CD14-positive monocyte (primary cell): ENCODE data around the gene TAF1A. TPM values are rescaled to one million over a fixed set of nuclear protein-coding genes. Genes with fewer than 3 reads are reported as not detected.

Experiments used
- DNase-seq, 3 donors: peaks; one replicate each; pipeline ENCODE4 v3.0.0-alpha.2; 2011 to 2022
- H2AFZ ChIP-seq: 2 replicates; pipeline ENCODE4 v1.6.0; 2012; ENCODE audit warnings: mild to moderate bottlenecking, low read depth, low read length, inconsistent platforms; ENCODE audit not compliant: insufficient read depth, poor library complexity, severe bottlenecking
- H3K27ac ChIP-seq, 2 donors: 1 replicate in 1 of 2; 2 replicates in 1 of 2; pipeline ENCODE4 v1.5.1; 2012 to 2013; ENCODE audit warnings: low read length in 2 of 2, control low read depth in 1 of 2, inconsistent platforms in 1 of 2, low read depth in 1 of 2, mild to moderate bottlenecking in 1 of 2
- H3K27me3 ChIP-seq, 2 donors: one replicate each; pipeline versions ENCODE4 v1.6.0 to v1.6.1; 2011 to 2013; ENCODE audit warnings: low read length in 2 of 2; ENCODE audit not compliant: control insufficient read depth in 2 of 2, insufficient read depth in 2 of 2
- H3K36me3 ChIP-seq, 2 donors: replicated peaks in 1 of 2; 1 replicate in 1 of 2; 2 replicates in 1 of 2; pipeline versions ENCODE4 v1.5.1 to v1.6.1; 2012 to 2013; ENCODE audit warnings: low read length in 2 of 2, control low read depth in 1 of 2, inconsistent platforms in 1 of 2, mild to moderate bottlenecking in 1 of 2; ENCODE audit not compliant: insufficient read depth in 2 of 2, control insufficient read depth in 1 of 2
- H3K4me1 ChIP-seq, 2 donors: 1 replicate in 1 of 2; 2 replicates in 1 of 2; pipeline versions ENCODE4 v1.5.1 to v1.6.1; 2012 to 2013; ENCODE audit warnings: low read length in 2 of 2, control low read depth in 1 of 2, inconsistent platforms in 1 of 2, mild to moderate bottlenecking in 1 of 2, moderate library complexity in 1 of 2; ENCODE audit not compliant: insufficient read depth in 2 of 2, control insufficient read depth in 1 of 2
- H3K4me2 ChIP-seq: replicated peaks from 2 replicates; pipeline ENCODE3; 2012; ENCODE audit warnings: low read length, moderate library complexity, mild to moderate bottlenecking; ENCODE audit not compliant: poor library complexity, severe bottlenecking; ENCODE audit errors: extremely low read depth
- H3K4me3 ChIP-seq, 3 experiments: fragments of 200-600 bp in 1 of 3; sonication (generic) in 1 of 3; replicated peaks in 1 of 3; 1 replicate in 2 of 3; 2 replicates in 1 of 3; pipeline ENCODE4 v1.5.1; 2011 to 2013; ENCODE audit warnings: low read length in 3 of 3, mild to moderate bottlenecking in 3 of 3, control low read depth in 2 of 3, low read depth in 2 of 3, inconsistent platforms in 1 of 3, moderate library complexity in 1 of 3
- H3K79me2 ChIP-seq: 2 replicates; pipeline ENCODE4 v1.6.0; 2012; ENCODE audit warnings: mild to moderate bottlenecking, control low read depth, inconsistent platforms, low read length, moderate library complexity; ENCODE audit not compliant: insufficient read depth
- H3K9ac ChIP-seq: 2 replicates; pipeline ENCODE4 v1.6.0; 2017; ENCODE audit warnings: low read length, mild to moderate bottlenecking; ENCODE audit not compliant: insufficient read depth, poor library complexity, severe bottlenecking
- H3K9me3 ChIP-seq, 2 donors: replicated peaks in 1 of 2; 1 replicate in 1 of 2; 2 replicates in 1 of 2; pipeline versions ENCODE4 v1.5.1 to v1.6.1; 2012 to 2013; ENCODE audit warnings: low read length in 2 of 2, control low read depth in 1 of 2; ENCODE audit not compliant: control insufficient read depth in 1 of 2, insufficient read depth in 1 of 2
- H4K20me1 ChIP-seq: 2 replicates; pipeline ENCODE4 v1.6.0; 2012; ENCODE audit warnings: mild to moderate bottlenecking, low read length, control low read depth, moderate library complexity; ENCODE audit not compliant: insufficient read depth
- H3K27ac Mint-ChIP-seq, 7 donors: one replicate each; pipeline ENCODE4 v1.8.0; 2020; ENCODE audit warnings: mild to moderate bottlenecking in 7 of 7, mixed read lengths in 7 of 7, moderate library complexity in 6 of 7, inconsistent platforms in 2 of 7
- H3K27me3 Mint-ChIP-seq, 3 donors: one replicate each; pipeline ENCODE4 v1.8.0; 2021 to 2022; ENCODE audit warnings: low read depth in 3 of 3, mild to moderate bottlenecking in 3 of 3, mixed read lengths in 3 of 3, moderate library complexity in 3 of 3, inconsistent platforms in 1 of 3
- H3K36me3 Mint-ChIP-seq, 2 donors: one replicate each; pipeline ENCODE4 v1.8.0; 2020; ENCODE audit warnings: mixed read lengths in 2 of 2, inconsistent platforms in 1 of 2, mild to moderate bottlenecking in 1 of 2
- H3K4me1 Mint-ChIP-seq: one replicate; pipeline ENCODE4 v1.8.0; 2020; ENCODE audit warnings: mild to moderate bottlenecking, mixed read lengths
- H3K4me3 Mint-ChIP-seq, 2 donors: one replicate each; pipeline ENCODE4 v1.8.0; 2020; ENCODE audit warnings: mild to moderate bottlenecking in 2 of 2, mixed read lengths in 2 of 2, moderate library complexity in 1 of 2
- H3K9me3 Mint-ChIP-seq, 7 donors: one replicate each; pipeline ENCODE4 v1.8.0; 2020 to 2022; ENCODE audit warnings: mixed read lengths in 7 of 7, mild to moderate bottlenecking in 6 of 7, moderate library complexity in 6 of 7, inconsistent platforms in 2 of 7
- CTCF ChIP-seq: fragments of 200-600 bp; IDR thresholded peaks from one replicate; pipeline ENCODE4 v1.8.0; 2022; ENCODE audit warnings: antibody characterized with exemption, mild to moderate bottlenecking
- WGBS: methylation state at CpG from one replicate; pipeline ENCODE4 v1.1.5; 2013; ENCODE audit warnings: missing lambda C conversion rate; ENCODE audit not compliant: insufficient coverage; 5-methylcytosine and 5-hydroxymethylcytosine counted together
- intact Hi-C, 2 donors: fragments of 100-400 bp; cut with micrococcal nuclease; formaldehyde crosslinking; loops; one replicate each; pipeline versions ENCODE4 v1.15.0 to v1.15.1; 2023
- polyA plus RNA-seq, 3 donors: library from polyadenylated mRNA; depleted of rRNA in 1 of 3; unstranded in 2 of 3; stranded (reverse) in 1 of 3; fragments of 300-500 nt in 2 of 3; fragments of >200 nt in 1 of 3; fragmentation: Illumina TruSeq in 2 of 3; gene quantifications; 1 replicate in 2 of 3; 2 replicates in 1 of 3; pipeline ENCODE4 v1.2.3, GENCODE V29; 2012 to 2021

Gene TAF1A
- polyA plus RNA-seq, 3 donors: 1.3 to 5.1 (median 2.5) TPM

- no peaks in the 10 kb centered on the region for H3K9me3 ChIP-seq
- H3K4me1 ChIP-seq: no peaks in the 10 kb centered on the region
- Mint-ChIP-seq H3K27ac (no peak within 1 kb of the TSS), H3K4me1 (peaks cover 5% of the 10 kb centered on the region), H3K4me3 (no peak within 1 kb of the TSS), H3K27me3 (peaks cover 4 to 16% (median 9%) of the 10 kb centered on the region in 3 donors), H3K36me3 (peaks cover 0 to under 1% of the 10 kb centered on the region in 2 donors), H3K9me3 (peaks cover 0 to 4% (median 0%) of the 10 kb centered on the region in 7 donors)
- no peak within 1 kb of the TSS for H3K27ac ChIP-seq
- no peaks in the 10 kb centered on the region for H4K20me1 ChIP-seq
- H3K9ac ChIP-seq: no peak within 1 kb of the TSS
- H3K27me3 ChIP-seq: peaks cover 0 to 4% of the 10 kb centered on the region in 2 donors
- no peaks in the 10 kb centered on the region for H3K36me3 ChIP-seq
- H3K4me2 ChIP-seq: no peak within 1 kb of the TSS
- no peak within 1 kb of the TSS for H3K4me3 ChIP-seq
- no peak for DNase-seq
- no peak within 1 kb of the TSS for H2AFZ ChIP-seq
- 82% methylated on average over 4 of the region's 8 CpGs for WGBS
- no peaks in the 10 kb centered on the region for H3K79me2 ChIP-seq
- intact Hi-C loops: no loop called here
- TF ChIP-seq CTCF: no peak
Observed at GRCh38 chr1:222547944-222548671, 41.6 kb downstream of the TAF1A start, which contains the start of gene HHIPL2. TSS of gene HHIPL2 (minus strand) at chr1:222548104. CDS start at chr1:222548044, 60 bp downstream.

GRCh38 chr1:222547260-222547614 lies 42.5 kb downstream of the TAF1A start:
- intact Hi-C loops: no loop called here
- Mint-ChIP-seq H3K4me1 (peaks cover 5% of the 10 kb centered on the region), H3K36me3 (no peaks in the 10 kb centered on the region), H3K4me3 (no peak overlapping the region), H3K27me3 (peaks cover 4 to 16% (median 11%) of the 10 kb centered on the region in 3 donors), H3K9me3 (peaks cover 0 to 4% (median 0%) of the 10 kb centered on the region in 7 donors), H3K27ac (no peak overlapping the region)
- no peaks in the 10 kb centered on the region for H3K4me1 ChIP-seq
- H3K9ac ChIP-seq: no peak overlapping the region
- no peaks in the 10 kb centered on the region for H3K9me3 ChIP-seq
- DNase-seq: no peak
- WGBS: 70% methylated on average over 4 of the region's 8 CpGs
- no peaks in the 10 kb centered on the region for H4K20me1 ChIP-seq
- H2AFZ ChIP-seq: no peak overlapping the region
- H3K27ac ChIP-seq: no peak overlapping the region
- TF ChIP-seq CTCF: no peak
- no peaks in the 10 kb centered on the region for H3K36me3 ChIP-seq
- no peaks in the 10 kb centered on the region for H3K79me2 ChIP-seq
- no peak overlapping the region for H3K4me3 ChIP-seq
- no peak overlapping the region for H3K4me2 ChIP-seq
- H3K27me3 ChIP-seq: peaks cover 0 to 4% of the 10 kb centered on the region in 2 donors
